Activated CD4-positive, alpha-beta T cell treated with anti-CD3 and anti-CD28 coated beads, Interleukin-2, Interleukin-4, amounts not matched to agents 100 ng/mL and 50 ng/mL, durations not matched to agents 16 hours and 8 hours (primary cell): ENCODE results near the gene CACNA2D3.

Source experiments
- DNase-seq: peaks from one replicate; pipeline ENCODE4 v3.0.0-alpha.2; 2020; ENCODE audit warnings: low spot score

The CACNA2D3 gene

GRCh38 chr3:54217828-54218227 is 95.5 kb downstream of the CACNA2D3 start:
- DNase-seq: no peak

DNA sequence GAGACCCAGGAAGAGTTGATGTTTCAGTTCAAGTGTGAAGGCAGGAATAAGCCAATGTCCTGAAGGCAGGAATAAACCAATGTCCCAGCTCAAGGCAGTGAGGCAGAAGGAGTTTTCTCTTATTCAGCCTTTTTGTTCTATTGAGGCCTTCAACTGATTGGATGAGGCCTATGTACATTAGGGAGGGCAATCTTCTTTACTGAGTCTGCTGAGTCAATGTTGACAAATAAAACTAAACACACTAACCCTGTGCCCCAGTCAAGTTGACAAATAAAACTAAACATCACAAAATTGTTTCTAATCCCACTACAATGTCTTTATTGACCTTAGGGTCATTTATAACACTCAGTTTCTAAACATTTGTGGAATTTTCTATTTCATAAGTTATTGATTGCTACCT is 100.0 kb downstream of the CACNA2D3 start:
- no peak for DNase-seq

DNA sequence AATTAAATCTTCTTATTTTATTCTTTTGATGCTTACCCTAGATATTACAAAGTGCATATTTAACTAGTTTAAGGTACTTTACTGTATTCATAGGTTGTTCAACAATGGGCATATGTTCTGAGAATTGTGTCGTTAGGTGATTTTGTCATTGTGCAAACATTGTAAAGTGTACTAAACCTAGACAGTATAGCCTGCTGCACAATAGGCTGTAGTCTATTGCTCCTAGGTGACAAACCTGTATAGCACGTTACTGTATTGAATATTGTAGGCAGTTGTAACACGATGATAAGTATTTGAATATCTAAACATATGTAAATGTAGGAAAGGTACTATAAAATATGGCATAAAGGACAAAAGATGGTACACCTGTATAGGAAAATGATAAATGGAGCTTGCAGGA is 100.7 kb downstream of the CACNA2D3 start:
- DNase-seq: no peak

- DNase-seq: no peak
Measured at GRCh38 chr3:54225841-54226528, 103.6 kb downstream of the CACNA2D3 start.

DNA sequence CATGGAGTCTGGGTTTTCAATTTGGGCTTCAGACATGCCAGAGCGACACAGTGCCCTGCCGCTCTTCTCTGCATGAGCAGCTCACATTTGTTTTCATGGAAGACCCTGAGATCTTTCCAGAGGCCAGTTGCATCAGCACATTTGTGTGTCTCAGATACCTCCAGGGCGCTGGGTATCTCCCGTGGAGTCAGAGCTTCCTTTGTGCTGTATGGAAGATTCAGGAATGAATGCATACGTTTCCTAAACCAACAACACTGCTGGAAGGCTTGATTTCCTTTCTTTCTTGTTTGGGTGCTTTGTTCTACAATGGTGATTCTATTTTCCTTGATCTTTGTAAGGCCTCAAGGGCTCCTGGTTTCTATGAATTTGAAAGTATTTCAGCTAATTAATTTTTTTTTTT is 106.5 kb downstream of the CACNA2D3 start:
- DNase-seq: no peak

DNA sequence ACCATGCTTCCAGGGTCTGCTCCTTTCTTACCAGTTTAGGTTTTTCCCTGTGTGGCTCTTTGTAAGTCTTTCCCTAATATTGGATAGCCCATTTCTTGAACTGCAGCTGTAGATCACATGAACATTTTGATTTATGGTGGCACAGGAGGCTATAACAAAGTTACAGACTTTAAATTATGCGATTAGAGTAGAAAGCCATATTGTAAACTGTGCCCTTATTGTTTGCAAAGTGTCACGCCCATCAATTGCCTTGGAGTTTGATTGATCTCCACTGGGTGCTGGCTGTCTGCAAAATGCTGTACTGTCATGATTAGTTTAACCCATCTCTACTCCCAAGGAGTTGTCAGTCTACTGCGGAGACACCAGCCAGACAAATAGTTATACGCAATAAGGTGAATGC is 110.3 kb downstream of the CACNA2D3 start:
- DNase-seq: no peak

GRCh38 chr3:54235998-54236397 is 113.6 kb downstream of the CACNA2D3 start:
- DNase-seq: no peak

GRCh38 chr3:54237109-54237508 is 114.8 kb downstream of the CACNA2D3 start:
- DNase-seq: no peak

DNA sequence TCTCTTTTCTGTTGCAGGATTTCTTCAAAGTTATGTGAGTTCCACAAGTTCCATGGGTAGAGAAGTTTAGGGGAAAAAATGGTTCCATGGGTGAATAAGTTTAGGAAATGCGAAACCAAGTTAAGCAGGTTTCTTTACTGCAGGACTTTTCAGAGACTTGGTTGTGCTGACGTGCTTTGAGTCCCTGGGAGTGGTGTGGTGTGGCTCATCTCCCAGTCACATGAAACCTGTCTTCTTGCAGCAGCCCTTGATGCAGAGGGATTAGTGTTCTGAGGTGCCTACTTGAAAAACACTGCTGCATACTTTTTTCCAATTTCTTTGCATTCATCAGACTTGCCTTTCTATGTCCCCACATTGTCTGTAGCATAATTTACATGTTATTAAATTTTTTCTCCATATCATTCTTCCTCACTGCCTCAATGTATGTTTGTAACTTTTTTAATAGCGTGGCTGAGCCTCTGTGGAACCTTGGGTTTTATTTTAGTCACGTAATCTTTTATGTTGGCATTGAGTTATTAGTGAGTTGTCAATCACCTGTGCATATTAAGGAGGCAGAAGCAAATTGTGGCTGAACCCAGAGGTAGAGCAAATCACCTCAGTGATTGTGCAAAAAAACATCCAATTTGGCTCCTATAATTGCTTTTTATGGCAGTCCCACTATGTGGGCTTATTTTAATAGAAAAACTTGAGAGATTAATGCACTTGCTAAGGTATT is 115.6 kb downstream of the CACNA2D3 start:
- DNase-seq: no peak

DNA sequence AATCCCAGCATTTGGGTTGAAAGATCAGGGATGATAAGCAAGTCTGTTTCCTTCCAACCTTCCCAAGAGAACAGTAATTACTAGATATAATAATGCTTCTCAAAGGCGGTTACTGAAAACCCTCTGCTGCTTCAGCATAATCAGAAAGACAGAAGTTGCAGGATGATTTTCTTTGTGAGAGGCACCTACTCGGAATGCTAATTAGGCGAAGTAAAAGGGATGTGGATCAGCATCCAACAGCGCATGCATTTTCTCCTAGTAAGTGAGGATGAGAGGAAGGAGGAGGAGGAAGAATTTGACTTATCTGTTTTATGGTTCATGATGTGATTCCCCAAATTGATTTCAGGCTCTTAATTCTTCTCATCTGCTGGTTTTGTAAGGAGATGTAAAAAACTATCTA is 118.0 kb downstream of the CACNA2D3 start:
- DNase-seq: no peak

DNA sequence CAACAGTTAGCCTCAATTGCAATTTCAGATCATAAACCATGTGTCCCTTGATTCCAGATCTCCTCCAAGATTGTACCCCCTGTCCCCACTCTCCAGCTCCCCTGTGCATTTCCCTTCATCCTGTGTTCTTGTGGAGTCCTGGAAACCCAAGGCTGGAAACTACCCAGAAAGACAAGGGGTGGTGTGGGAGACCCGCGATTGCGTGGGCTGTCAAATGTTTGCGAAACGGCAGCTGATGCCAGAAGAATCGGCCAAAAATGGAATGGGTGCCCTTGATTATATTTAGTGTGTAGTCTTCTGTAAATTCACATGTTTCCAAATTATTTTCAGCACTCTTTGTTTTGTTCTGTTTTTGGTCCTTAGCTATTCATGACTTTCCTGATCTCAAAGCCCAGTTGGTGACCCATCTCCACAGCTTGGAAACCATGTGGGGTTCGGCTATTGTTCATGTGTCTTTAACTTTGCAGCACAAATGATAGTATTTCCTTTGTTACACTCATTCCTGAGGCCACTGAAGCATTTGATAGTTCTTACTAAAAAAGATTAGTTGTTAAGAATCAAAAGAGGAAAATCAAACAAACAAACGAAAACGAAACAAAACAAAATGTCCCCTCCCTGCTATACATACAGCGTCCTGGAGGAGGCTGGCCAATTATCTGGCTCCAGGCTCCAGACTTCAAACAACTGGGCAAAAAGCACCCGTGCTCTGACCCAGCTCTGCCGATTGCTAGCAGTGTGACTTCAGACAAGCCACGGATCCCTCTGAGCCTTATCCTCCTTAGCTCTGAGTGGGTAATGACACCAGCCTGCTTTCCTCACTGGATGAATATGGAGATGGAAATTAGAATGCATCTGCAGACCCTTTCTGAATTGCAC is 120.9 kb downstream of the CACNA2D3 start:
- no peak for DNase-seq

- DNase-seq: no peak
Measured at GRCh38 chr3:54243960-54244682, 121.8 kb downstream of the CACNA2D3 start.

GRCh38 chr3:54251705-54252104 is 129.4 kb downstream of the CACNA2D3 start:
- no peak for DNase-seq

DNA sequence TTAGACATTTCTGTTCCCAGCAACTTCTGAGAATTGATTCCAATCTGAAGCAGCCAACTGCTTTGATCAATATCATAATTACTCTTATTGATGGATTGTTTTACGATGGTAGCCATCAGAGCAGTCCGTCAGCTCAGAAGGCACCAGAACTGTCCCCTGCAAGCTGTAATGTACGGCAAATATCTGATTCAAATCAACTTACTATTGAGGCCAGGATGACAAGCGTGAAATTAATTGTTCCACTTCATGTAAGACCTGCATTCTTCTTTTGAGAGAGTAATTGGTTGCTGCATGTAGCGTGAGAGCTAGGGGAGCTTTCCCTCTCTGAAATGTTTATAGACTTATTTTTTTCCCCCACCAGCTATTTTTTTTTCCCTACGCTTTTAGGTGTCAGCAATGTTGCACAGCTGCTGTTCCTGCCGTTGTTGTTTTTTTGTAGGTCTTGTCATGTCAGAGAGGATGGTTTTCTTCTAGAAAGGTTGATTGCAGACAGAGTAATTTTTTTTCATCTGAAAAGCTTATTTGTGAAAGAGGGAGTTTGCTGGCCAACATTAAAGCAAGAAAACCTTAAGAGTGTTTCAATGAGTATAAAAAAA is 134.9 kb downstream of the CACNA2D3 start:
- DNase-seq: no peak

DNA sequence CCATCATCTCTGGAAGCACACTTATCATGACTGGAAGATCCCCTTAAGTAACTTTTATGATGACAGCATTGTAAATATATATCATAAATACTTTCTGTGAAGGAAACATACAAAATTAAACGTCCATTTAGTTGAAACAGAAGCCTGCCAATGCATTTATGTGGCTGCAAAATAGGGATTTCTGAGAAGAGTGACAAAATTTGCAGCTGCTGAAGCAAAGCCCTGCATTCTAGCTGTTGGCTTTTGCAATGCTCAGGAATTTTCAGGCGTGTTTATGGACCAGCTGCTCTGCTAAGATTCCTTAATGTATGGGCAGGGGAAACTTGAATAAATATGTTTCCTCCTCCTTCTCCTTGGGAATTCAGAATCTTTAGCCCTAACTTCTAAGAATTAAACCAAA is 137.3 kb downstream of the CACNA2D3 start:
- no peak for DNase-seq

DNA sequence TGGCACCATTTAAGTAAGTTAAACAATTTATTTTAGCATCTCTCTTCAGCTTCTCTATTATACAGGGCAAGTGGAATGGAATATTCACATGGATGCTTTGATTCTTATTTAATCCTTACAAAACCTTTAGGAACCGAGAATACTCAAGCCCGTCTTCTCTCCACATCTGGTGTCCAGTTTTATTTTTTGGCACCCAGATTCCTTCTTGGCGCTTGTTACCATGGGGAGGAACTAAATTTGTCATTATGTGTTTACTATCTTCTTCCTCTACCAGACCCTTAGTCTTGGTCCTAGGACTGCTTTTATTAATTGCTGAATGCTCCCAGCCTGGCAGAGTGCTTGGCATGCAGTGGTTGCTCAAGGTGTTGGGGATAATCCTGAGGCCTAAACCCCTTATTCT is 138.8 kb downstream of the CACNA2D3 start:
- no peak for DNase-seq

- DNase-seq: no peak
Measured at GRCh38 chr3:54262541-54262940, 140.2 kb downstream of the CACNA2D3 start.

DNA sequence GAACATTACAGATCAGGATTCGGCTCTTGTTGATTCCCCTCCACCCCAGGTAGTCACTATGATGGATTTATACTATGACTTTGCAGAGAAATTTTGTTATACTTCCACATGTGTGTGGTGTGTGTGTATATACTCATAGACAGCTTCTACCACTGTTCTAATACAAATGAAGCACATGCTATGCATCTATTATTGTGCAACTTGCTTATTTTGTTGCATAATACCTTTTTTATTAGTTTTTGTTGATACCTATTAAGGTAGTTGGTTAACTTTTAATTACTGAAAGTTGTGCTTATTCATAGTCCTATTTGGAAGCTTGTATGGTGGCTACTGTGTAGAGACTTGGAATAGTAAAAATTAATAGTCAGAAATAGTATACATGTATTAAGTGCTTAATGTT is 140.6 kb downstream of the CACNA2D3 start:
- no peak for DNase-seq

GRCh38 chr3:54264050-54264449 is 141.7 kb downstream of the CACNA2D3 start:
- no peak for DNase-seq

- no peak for DNase-seq
Measured at GRCh38 chr3:54270816-54271526, 148.6 kb downstream of the CACNA2D3 start.

DNA sequence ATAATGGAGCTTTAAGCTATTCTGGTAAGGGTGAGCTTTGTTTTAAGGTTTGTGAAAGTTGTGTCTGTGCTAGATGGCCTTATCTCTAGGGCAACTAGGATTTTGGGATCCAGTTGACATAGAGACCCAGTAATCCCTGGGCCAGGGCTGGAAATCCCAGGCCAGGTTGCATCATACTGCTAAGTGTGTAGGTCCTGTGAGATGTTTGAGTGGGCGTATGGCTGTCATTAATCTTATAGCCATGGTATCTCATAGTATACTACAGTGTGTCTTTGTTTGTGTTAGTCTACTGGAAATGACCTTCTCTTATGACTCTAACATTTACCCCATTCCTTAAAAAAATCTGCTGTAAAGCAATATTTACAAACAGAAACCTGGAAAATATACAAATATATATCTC is 151.4 kb downstream of the CACNA2D3 start:
- no peak for DNase-seq
